ENCODE data around the gene TMEM169. TPM values are rescaled to one million over a fixed set of nuclear protein-coding genes. Genes with fewer than 3 reads are reported as not detected.

Gene TMEM169
- total and polyA plus RNA-seq, 2 of the 13 experiments (the other 11 are each of a cell fraction or from before 2014, with no cell fraction given): 1.5 to 4.5 TPM

GRCh38 chr2:216078776-216079175 is 2.9 kb upstream of the TMEM169 start:
- peaks cover 85% of the 10 kb centered on the region for H3K4me1 ChIP-seq (ENCODE audit: insufficient read depth, low read length)
- H3K4me3 ChIP-seq (replicated peaks in 1 of 3; ENCODE audit: insufficient read depth in 1 of 3, low read depth in 2 of 3, low read length in 3 of 3): peak overlapping the region; percentile 4 to 41 (median 13); a peak in 1 of 6 replicates
- intact Hi-C loops (cut with micrococcal nuclease; ENCODE audit: unreplicated experiment): no loop called here
- H3K36me3 ChIP-seq (replicated peaks in 1 of 2; ENCODE audit: control insufficient read depth in 1 of 2, insufficient read depth in 2 of 2, low read length in 2 of 2): peaks cover 1 to 19% of the 10 kb centered on the region in 2 experiments; a peak in 4 of 5 replicates
- 0% methylated on average over 1 of the region's 1 CpG for WGBS (ENCODE audit: low lambda C conversion rate)
- H3K27me3 ChIP-seq (ENCODE audit: control insufficient read depth in 1 of 2, insufficient read depth in 2 of 2, low read length in 2 of 2): no peaks in the 10 kb centered on the region; a peak in 1 of 5 replicates
- TSS peak; percentile 20 for BruUV-seq (replicated peaks)
- ATAC-seq (no peak), DNase-seq (ENCODE audit: low spot score) (peak; percentile 64), FAIRE-seq (peak; percentile 77)
- peak overlapping the region; percentile 58 for H3K4me2 ChIP-seq (ENCODE audit: low read depth, low read length)
- no peak overlapping the region for H2AFZ ChIP-seq (ENCODE audit: low read length)
- peak overlapping the region; percentile 40; the same call in 1 of the 2 replicates for H3K9ac ChIP-seq (ENCODE audit: insufficient read depth, low read depth, low read length)
- peak overlapping the region; percentile 70 for H3K27ac ChIP-seq (ENCODE audit: extremely low read length, insufficient read depth, low read length)
- H4K20me1 ChIP-seq (ENCODE audit: insufficient read depth, low read length): no peaks in the 10 kb centered on the region
- ChIA-PET CTCF (ENCODE audit: low intra/inter-chr PET ratio, low total read pairs) (no interaction called here), POLR2A (interaction anchor here (1.0 kb wide), 1 partner anchor 29 kb away, joined by 6 read pairs; no protein-coding TSS in a partner anchor)
- H3K79me2 ChIP-seq (ENCODE audit: insufficient read depth, low read length): peaks cover 71% of the 10 kb centered on the region
- in situ Hi-C loops (cut with HindIII; ENCODE audit: extremely low pct_ligation_motif_present, low pct_unique_long_range_greater_than_20kb): no loop called here
- H3K9me3 ChIP-seq (ENCODE audit: low read length): no peaks in the 10 kb centered on the region
- TF ChIP-seq ZNF569 (CRISPR knock-in tag; IDR thresholded peaks at IDR 0.05; ENCODE audit: borderline replicate concordance) (no peak), ZNF790 (CRISPR knock-in tag; IDR thresholded peaks at IDR 0.05; ENCODE audit: borderline replicate concordance) (no peak), ZMYM4 (CRISPR knock-in tag; IDR thresholded peaks at IDR 0.05) (peak; percentile 82; the same call in 1 of the 2 replicates), ZNF83 (CRISPR knock-in tag; IDR thresholded peaks at IDR 0.05; ENCODE audit: borderline replicate concordance) (no peak), ZNF317 (CRISPR knock-in tag; IDR thresholded peaks at IDR 0.05) (peak; percentile 76), NR1H2 (CRISPR knock-in tag; IDR thresholded peaks at IDR 0.05; ENCODE audit: borderline replicate concordance, low read depth) (no peak), SALL1 (CRISPR knock-in tag; IDR thresholded peaks at IDR 0.05) (peak; percentile 72; the same call in 1 of the 2 replicates), CREB3 (CRISPR knock-in tag; IDR thresholded peaks at IDR 0.05) (no peak), HINFP (CRISPR knock-in tag; IDR thresholded peaks at IDR 0.05; ENCODE audit: low read depth) (no peak), ZNF276 (CRISPR knock-in tag; IDR thresholded peaks at IDR 0.05; ENCODE audit: low read depth) (no peak), ZNF710 (CRISPR knock-in tag; IDR thresholded peaks at IDR 0.05; ENCODE audit: borderline replicate concordance) (no peak), CREM (IDR thresholded peaks at IDR 0.05) (peak; percentile 92), CREM (CRISPR knock-in tag; IDR thresholded peaks at IDR 0.05) (no peak), ZBTB37 (CRISPR knock-in tag; IDR thresholded peaks at IDR 0.05) (no peak; the same call in 1 of the 2 replicates), ZFP1 (CRISPR knock-in tag; IDR thresholded peaks at IDR 0.05) (peak; percentile 99), TAF1 (CRISPR knock-in tag; IDR thresholded peaks at IDR 0.05) (no peak), NFKB2 (CRISPR knock-in tag; IDR thresholded peaks at IDR 0.05; ENCODE audit: borderline replicate concordance) (no peak)
